Activated CD8-positive, alpha-beta memory T cell treated with anti-CD3 and anti-CD28 coated beads, Interleukin-2, amount 50 U/mL, for 48 hours (primary cell): Measurements from ENCODE around the gene PACRG.

Source experiments
- DNase-seq: peaks from one replicate; pipeline ENCODE4 v3.0.0-alpha.2; 2020

PACRG gene

DNA sequence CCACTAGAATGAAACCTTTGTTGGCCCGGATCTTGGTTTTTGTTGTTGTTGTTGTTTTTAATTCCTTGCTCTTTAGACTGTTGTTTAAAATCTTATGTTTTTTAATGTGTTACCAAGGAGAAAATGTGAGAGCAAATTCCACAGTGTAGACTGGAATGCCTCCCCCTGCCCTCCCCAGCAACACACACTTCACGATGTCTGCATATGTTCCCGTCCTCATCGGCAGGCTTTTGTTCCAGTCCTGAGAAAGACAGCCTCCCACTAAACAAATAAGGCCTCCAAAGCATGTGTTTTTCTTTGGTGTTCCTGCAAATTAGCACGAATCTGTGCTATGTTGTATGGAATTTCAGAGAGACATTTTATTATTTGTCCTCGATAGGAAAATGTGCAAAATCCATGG lies 423.4 kb downstream of the PACRG start:
- no peak for DNase-seq

DNA sequence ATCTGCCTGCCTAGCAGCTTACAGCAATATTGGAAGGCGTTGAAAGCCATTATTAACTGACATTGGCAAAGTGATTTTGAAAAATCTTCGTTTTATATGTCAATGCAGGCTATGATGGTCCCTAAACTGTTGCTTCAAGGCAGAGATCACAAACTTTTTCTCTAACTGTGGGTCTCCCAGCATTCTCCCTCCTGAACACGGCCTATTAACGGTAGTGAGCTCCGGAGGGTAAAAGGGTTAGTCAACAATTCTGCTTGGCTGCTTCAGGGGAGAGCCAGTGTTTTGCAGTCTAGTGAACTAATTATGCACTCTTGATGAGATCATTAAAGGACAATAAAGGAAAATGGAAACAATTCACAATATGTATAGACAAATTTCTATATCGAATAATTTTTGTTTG lies 424.9 kb downstream of the PACRG start:
- no peak for DNase-seq

- no peak for DNase-seq
Observed at GRCh38 chr6:163159110-163159509, 431.3 kb downstream of the PACRG start.

DNA sequence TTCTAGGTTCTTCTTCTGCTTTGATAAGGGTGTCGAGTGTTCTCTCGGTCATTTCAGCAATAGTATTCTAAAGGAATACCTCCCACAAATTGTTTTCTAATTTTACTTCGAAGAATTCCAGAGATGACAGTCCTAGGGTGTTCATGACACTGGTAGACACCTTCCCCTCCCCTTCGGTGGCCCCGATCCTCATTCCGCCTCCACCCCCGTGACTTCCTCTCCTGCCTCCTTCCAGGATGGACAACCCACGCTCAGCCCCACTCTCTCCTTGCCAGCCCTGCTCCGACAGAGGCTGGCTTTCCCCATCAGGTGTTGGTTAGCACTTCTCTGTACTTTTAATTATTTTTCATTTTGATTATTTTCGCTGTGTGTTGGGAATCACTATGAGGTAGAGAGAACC lies 431.9 kb downstream of the PACRG start:
- DNase-seq, result no peak

GRCh38 chr6:163162007-163162873 lies 434.5 kb downstream of the PACRG start:
- DNase-seq, result no peak

DNA sequence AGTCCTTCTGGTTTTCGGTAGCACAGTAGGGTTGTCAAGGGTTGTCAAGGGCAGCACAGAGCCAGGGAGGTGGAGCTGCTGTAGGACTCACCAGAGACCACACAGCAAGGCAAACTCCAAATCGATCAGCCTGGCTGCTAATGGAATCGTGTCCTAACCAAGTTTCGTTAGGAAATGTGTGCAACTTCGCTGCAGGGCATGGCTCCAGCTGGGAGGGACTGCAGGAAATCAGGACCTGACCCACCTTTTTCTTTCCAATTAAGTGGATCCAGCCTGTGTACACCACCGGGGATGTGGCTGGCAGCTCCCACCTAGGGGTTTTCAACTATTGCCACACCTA lies 435.1 kb downstream of the PACRG start:
- DNase-seq, result no peak

- DNase-seq, result no peak
Observed at GRCh38 chr6:163164175-163164900, 436.6 kb downstream of the PACRG start.

DNA sequence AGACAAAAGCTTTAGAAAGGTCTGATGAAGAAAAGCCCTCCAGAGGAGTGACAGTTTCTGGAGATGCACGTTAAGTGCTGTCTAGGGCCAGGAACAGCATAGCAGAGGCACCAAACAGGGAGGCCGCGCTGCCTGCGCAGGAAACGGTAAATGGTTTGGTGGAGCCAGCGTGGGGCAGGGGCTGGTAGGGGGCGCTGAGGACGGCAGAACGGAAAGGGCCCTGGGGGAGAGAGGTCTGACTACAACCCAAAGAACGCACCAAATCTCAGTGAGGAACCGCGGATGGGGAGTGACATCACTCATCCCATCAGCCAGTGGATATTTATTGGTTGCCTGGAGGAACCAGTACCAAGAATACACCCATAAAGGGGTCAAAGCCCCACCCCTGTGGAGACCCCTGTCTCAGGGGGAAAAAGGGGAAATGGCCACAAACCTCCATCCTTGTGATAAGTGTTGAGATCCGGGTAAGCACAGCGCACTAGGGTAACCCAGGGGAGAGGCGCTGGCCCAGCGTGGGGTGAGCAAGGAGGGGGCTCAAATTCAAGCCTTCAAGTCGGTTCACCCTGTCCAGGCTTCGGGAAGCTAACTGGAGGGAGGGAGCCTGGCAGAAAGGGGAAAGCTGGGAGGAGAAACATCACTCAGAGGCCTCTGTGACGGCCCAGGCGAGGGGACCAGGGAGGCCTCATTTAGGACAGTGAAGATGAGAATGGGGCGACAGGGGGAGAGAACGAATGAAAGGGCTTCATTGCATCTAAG lies 437.6 kb downstream of the PACRG start:
- no peak for DNase-seq

DNA sequence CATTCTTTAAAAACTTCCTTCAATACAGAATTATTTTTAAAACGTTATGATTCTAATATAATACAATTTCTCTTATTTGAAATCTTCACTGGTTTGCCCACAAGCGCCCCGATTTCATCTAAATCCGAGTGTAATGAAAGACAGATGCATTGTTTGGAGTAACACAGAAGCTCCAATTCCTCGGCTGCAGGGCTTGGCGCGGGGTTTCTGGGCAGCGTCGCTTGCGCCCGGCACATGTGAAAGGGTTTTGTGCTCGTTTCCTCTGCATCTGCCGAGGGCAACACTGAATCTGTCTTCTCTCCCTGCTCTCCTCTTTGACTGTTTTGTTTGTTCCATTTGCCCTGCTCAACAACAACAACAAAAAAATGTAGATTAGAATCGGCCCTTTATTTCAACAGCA lies 438.1 kb downstream of the PACRG start:
- DNase-seq, result no peak

DNA sequence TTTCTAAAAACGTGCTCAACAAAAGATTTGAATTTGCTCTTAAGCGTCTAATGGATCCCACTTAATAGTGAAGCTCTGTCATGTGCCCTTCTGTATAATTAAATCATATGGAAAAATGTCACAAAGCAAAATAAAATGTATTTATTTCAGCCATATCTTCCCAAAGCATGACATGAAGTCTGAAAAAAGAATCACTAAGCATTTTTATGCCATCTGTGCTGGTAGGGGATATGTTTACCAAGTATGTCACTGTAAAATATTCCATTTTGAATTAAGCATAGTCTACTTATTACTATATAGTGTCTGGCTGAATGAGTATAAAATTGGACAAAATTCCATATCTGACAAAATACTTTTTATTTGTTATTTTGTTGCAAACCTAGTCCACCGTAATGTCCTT lies 438.7 kb downstream of the PACRG start:
- DNase-seq, result no peak

GRCh38 chr6:163169521-163169920 lies 441.7 kb downstream of the PACRG start:
- DNase-seq, result no peak

- peak; percentile 70 for DNase-seq
Observed at GRCh38 chr6:163170294-163170883, 442.6 kb downstream of the PACRG start.

GRCh38 chr6:163173741-163174140 lies 446.0 kb downstream of the PACRG start:
- DNase-seq, result no peak

- DNase-seq, result no peak
Observed at GRCh38 chr6:163175301-163175700, 447.5 kb downstream of the PACRG start.

GRCh38 chr6:163176097-163176496 lies 448.3 kb downstream of the PACRG start:
- DNase-seq, result no peak

- DNase-seq, result no peak
Observed at GRCh38 chr6:163177007-163177406, 449.2 kb downstream of the PACRG start.

GRCh38 chr6:163177892-163178420 lies 450.2 kb downstream of the PACRG start:
- DNase-seq, result no peak

DNA sequence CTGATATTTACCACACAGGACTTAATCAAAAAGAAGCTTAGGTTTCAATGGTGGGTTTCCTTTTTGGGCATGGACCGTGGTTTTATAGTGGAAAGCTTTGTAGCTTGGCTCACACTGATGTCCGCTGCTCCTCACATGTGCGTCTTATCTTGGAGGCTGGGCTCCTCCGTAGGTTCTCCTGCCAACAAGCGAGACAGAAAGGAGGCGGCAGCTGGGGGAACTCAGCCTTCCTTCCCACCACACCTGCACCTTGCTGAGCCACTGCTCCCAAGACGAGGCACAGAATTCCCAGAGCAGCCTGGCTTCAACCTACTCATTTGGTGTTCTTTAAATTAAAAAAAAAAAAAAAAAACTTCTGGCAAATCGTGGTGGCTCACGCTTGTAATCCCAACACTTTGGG lies 451.3 kb downstream of the PACRG start:
- no peak for DNase-seq

GRCh38 chr6:163179721-163180120 lies 451.9 kb downstream of the PACRG start:
- DNase-seq, result no peak

DNA sequence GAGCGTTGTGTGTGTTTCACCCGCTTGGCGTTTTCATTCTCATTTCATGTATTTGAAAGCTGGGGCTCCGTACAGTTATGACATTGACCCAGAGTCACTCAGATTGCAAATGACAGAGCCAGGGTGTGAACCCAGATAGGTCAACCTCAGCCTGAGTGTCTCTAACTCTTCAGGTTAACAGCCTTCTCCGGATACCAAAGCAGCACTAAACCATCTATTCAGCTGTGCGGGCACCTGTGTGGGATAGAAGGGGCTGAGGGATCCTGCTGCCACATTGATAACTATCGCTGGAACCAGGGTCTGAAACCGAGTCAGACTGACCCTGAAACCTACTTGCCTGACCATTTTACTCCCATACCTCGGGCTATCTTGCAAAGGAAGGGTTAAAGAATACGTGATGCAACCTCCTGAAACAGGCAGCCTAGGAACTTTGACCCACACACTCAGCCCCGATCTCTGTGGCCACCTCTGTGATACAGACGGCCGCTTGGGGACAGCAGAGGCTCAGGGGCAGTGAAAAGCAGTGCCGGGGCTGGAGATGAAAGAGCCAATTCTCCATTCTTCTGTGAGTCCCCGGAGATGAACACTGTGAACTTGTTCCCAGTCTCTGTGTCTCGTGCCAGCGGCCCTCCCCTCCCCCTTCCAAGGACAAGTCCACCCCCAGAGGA lies 453.2 kb downstream of the PACRG start:
- DNase-seq, result no peak

- no peak for DNase-seq
Observed at GRCh38 chr6:163181666-163182180, 453.9 kb downstream of the PACRG start.

- no peak for DNase-seq
Observed at GRCh38 chr6:163182696-163183095, 454.9 kb downstream of the PACRG start.
